Measurements from ENCODE around the gene SRD5A1.

SRD5A1 gene

GRCh38 chr5:6632888-6633468 lies at the start of gene SRD5A1, which contains the start of gene NSUN2:
Gene SRD5A1, plus strand, starts transcription at chr5:6633440. Its CDS starts 137 bp downstream, at chr5:6633577.
Gene NSUN2, minus strand, starts transcription at chr5:6633044. Its CDS starts 65 bp downstream, at chr5:6632979.
- Histone ChIP-seq H3K4me3 (ENCODE audit: low read depth in 1 of 2, low read length in 2 of 2) (peak within 1 kb of the TSS; percentile 97), H3K27ac (ENCODE audit: low read length) (peak within 1 kb of the TSS; percentile 91), H3K36me3 (ENCODE audit: control insufficient read depth in 1 of 2, insufficient read depth in 2 of 2, low read length in 2 of 2) (peaks cover 16 to 30% of the 10 kb centered on the region in 2 donors), H3K9me3 (ENCODE audit: control insufficient read depth in 1 of 2, low read length in 2 of 2) (no peaks in the 10 kb centered on the region), H3K27me3 (ENCODE audit: low read depth, low read length) (no peaks in the 10 kb centered on the region), H3K4me1 (ENCODE audit: control insufficient read depth in 1 of 2, insufficient read depth in 2 of 2, low read length in 2 of 2) (peaks cover 14 to 33% of the 10 kb centered on the region in 2 donors)

GRCh38 chr5:6584101-6584645 lies 49.1 kb upstream of the SRD5A1 start:
- Histone ChIP-seq H3K36me3 (ENCODE audit: control insufficient read depth in 1 of 2, insufficient read depth in 2 of 2, low read length in 2 of 2) (no peaks in the 10 kb centered on the region), H3K9me3 (ENCODE audit: control insufficient read depth in 1 of 2, low read length in 2 of 2) (no peaks in the 10 kb centered on the region), H3K27ac (ENCODE audit: low read length) (no peak overlapping the region), H3K4me3 (ENCODE audit: low read depth in 1 of 2, low read length in 2 of 2) (no peak overlapping the region), H3K27me3 (ENCODE audit: low read depth, low read length) (peaks cover 5% of the 10 kb centered on the region), H3K4me1 (ENCODE audit: control insufficient read depth in 1 of 2, insufficient read depth in 2 of 2, low read length in 2 of 2) (peaks cover 0 to 5% of the 10 kb centered on the region in 2 donors)

- H3K4me3 ChIP-seq (ENCODE audit: low read depth in 1 of 2, low read length in 2 of 2): no peak overlapping the region
- no peaks in the 10 kb centered on the region for H3K9me3 ChIP-seq (ENCODE audit: control insufficient read depth in 1 of 2, low read length in 2 of 2)
- H3K4me1 ChIP-seq (ENCODE audit: control insufficient read depth in 1 of 2, insufficient read depth in 2 of 2, low read length in 2 of 2): peaks cover 0 to 5% of the 10 kb centered on the region in 2 donors
- H3K27ac ChIP-seq (ENCODE audit: low read length): no peak overlapping the region
- H3K27me3 ChIP-seq (ENCODE audit: low read depth, low read length): peaks cover 5% of the 10 kb centered on the region
- no peaks in the 10 kb centered on the region for H3K36me3 ChIP-seq (ENCODE audit: control insufficient read depth in 1 of 2, insufficient read depth in 2 of 2, low read length in 2 of 2)
Measured at GRCh38 chr5:6584727-6585126, 48.5 kb upstream of the SRD5A1 start.

GRCh38 chr5:6585168-6585567 lies 48.1 kb upstream of the SRD5A1 start:
- Histone ChIP-seq H3K9me3 (ENCODE audit: control insufficient read depth in 1 of 2, low read length in 2 of 2) (no peaks in the 10 kb centered on the region), H3K27me3 (ENCODE audit: low read depth, low read length) (peaks cover 5% of the 10 kb centered on the region), H3K36me3 (ENCODE audit: control insufficient read depth in 1 of 2, insufficient read depth in 2 of 2, low read length in 2 of 2) (no peaks in the 10 kb centered on the region), H3K4me1 (ENCODE audit: control insufficient read depth in 1 of 2, insufficient read depth in 2 of 2, low read length in 2 of 2) (peaks cover 0 to 5% of the 10 kb centered on the region in 2 donors), H3K4me3 (ENCODE audit: low read depth in 1 of 2, low read length in 2 of 2) (no peak overlapping the region), H3K27ac (ENCODE audit: low read length) (no peak overlapping the region)

GRCh38 chr5:6585939-6586646 lies 47.1 kb upstream of the SRD5A1 start:
- Histone ChIP-seq H3K4me3 (ENCODE audit: low read depth in 1 of 2, low read length in 2 of 2) (no peak overlapping the region), H3K27me3 (ENCODE audit: low read depth, low read length) (peaks cover 5% of the 10 kb centered on the region), H3K36me3 (ENCODE audit: control insufficient read depth in 1 of 2, insufficient read depth in 2 of 2, low read length in 2 of 2) (no peaks in the 10 kb centered on the region), H3K27ac (ENCODE audit: low read length) (no peak overlapping the region), H3K4me1 (ENCODE audit: control insufficient read depth in 1 of 2, insufficient read depth in 2 of 2, low read length in 2 of 2) (peaks cover 0 to 5% of the 10 kb centered on the region in 2 donors), H3K9me3 (ENCODE audit: control insufficient read depth in 1 of 2, low read length in 2 of 2) (no peaks in the 10 kb centered on the region)

- Histone ChIP-seq H3K9me3 (ENCODE audit: control insufficient read depth in 1 of 2, low read length in 2 of 2) (no peaks in the 10 kb centered on the region), H3K27ac (ENCODE audit: low read length) (no peak overlapping the region), H3K27me3 (ENCODE audit: low read depth, low read length) (peaks cover 5% of the 10 kb centered on the region), H3K4me3 (ENCODE audit: low read depth in 1 of 2, low read length in 2 of 2) (no peak overlapping the region), H3K36me3 (ENCODE audit: control insufficient read depth in 1 of 2, insufficient read depth in 2 of 2, low read length in 2 of 2) (no peaks in the 10 kb centered on the region), H3K4me1 (ENCODE audit: control insufficient read depth in 1 of 2, insufficient read depth in 2 of 2, low read length in 2 of 2) (peaks cover 0 to 5% of the 10 kb centered on the region in 2 donors)
Measured at GRCh38 chr5:6586647-6587042, 46.6 kb upstream of the SRD5A1 start.

- peaks cover 0 to 5% of the 10 kb centered on the region in 2 donors for H3K4me1 ChIP-seq (ENCODE audit: control insufficient read depth in 1 of 2, insufficient read depth in 2 of 2, low read length in 2 of 2)
- H3K36me3 ChIP-seq (ENCODE audit: control insufficient read depth in 1 of 2, insufficient read depth in 2 of 2, low read length in 2 of 2): no peaks in the 10 kb centered on the region
- H3K9me3 ChIP-seq (ENCODE audit: control insufficient read depth in 1 of 2, low read length in 2 of 2): no peaks in the 10 kb centered on the region
- H3K27me3 ChIP-seq (ENCODE audit: low read depth, low read length): peaks cover 5% of the 10 kb centered on the region
- no peak overlapping the region for H3K4me3 ChIP-seq (ENCODE audit: low read depth in 1 of 2, low read length in 2 of 2)
- H3K27ac ChIP-seq (ENCODE audit: low read length): no peak overlapping the region
Measured at GRCh38 chr5:6587171-6587570, 46.1 kb upstream of the SRD5A1 start.

GRCh38 chr5:6590581-6590980 lies 42.7 kb upstream of the SRD5A1 start:
- Histone ChIP-seq H3K27ac (ENCODE audit: low read length) (no peak overlapping the region), H3K4me1 (ENCODE audit: control insufficient read depth in 1 of 2, insufficient read depth in 2 of 2, low read length in 2 of 2) (no peaks in the 10 kb centered on the region)

GRCh38 chr5:6591671-6592288 lies 41.5 kb upstream of the SRD5A1 start:
- peaks cover 4 to 10% of the 10 kb centered on the region in 2 donors for H3K36me3 ChIP-seq (ENCODE audit: control insufficient read depth in 1 of 2, insufficient read depth in 2 of 2, low read length in 2 of 2)
- H3K9me3 ChIP-seq (ENCODE audit: control insufficient read depth in 1 of 2, low read length in 2 of 2): no peaks in the 10 kb centered on the region
- no peak overlapping the region for H3K27ac ChIP-seq (ENCODE audit: low read length)
- H3K4me3 ChIP-seq (ENCODE audit: low read depth in 1 of 2, low read length in 2 of 2): no peak overlapping the region
- no peaks in the 10 kb centered on the region for H3K27me3 ChIP-seq (ENCODE audit: low read depth, low read length)
- H3K4me1 ChIP-seq (ENCODE audit: control insufficient read depth in 1 of 2, insufficient read depth in 2 of 2, low read length in 2 of 2): no peaks in the 10 kb centered on the region

More at GRCh38 chr5:6590581-6590980, 42.7 kb upstream of the SRD5A1 start:
- Histone ChIP-seq H3K36me3 (ENCODE audit: control insufficient read depth in 1 of 2, insufficient read depth in 2 of 2, low read length in 2 of 2) (no peaks in the 10 kb centered on the region), H3K4me3 (ENCODE audit: low read depth in 1 of 2, low read length in 2 of 2) (no peak overlapping the region), H3K27me3 (ENCODE audit: low read depth, low read length) (no peaks in the 10 kb centered on the region), H3K9me3 (ENCODE audit: control insufficient read depth in 1 of 2, low read length in 2 of 2) (no peaks in the 10 kb centered on the region)

GRCh38 chr5:6592601-6593000 lies 40.6 kb upstream of the SRD5A1 start:
- Histone ChIP-seq H3K27ac (ENCODE audit: low read length) (no peak overlapping the region), H3K27me3 (ENCODE audit: low read depth, low read length) (no peaks in the 10 kb centered on the region)

More at GRCh38 chr5:6592601-6593000, 40.6 kb upstream of the SRD5A1 start:
- Histone ChIP-seq H3K4me1 (ENCODE audit: control insufficient read depth in 1 of 2, insufficient read depth in 2 of 2, low read length in 2 of 2) (no peaks in the 10 kb centered on the region), H3K4me3 (ENCODE audit: low read depth in 1 of 2, low read length in 2 of 2) (no peak overlapping the region), H3K9me3 (ENCODE audit: control insufficient read depth in 1 of 2, low read length in 2 of 2) (no peaks in the 10 kb centered on the region), H3K36me3 (ENCODE audit: control insufficient read depth in 1 of 2, insufficient read depth in 2 of 2, low read length in 2 of 2) (peaks cover 5 to 14% of the 10 kb centered on the region in 2 donors)

Data from muscle layer of duodenum (tissue), 2 donors.